GM12875 (cell line): Measurements from ENCODE around the gene UBE2G1.

Experiments used
- H3K4me3 ChIP-seq: one replicate; pipeline ENCODE4 v1.5.1; 2011; ENCODE audit warnings: low read depth, low read length, control low read depth
- CTCF ChIP-seq: IDR thresholded peaks from 2 replicates; pipeline ENCODE4 v1.5.1; 2011; ENCODE audit warnings: low read depth, mild to moderate bottlenecking, control low read depth, inconsistent platforms, low read length, moderate library complexity, borderline replicate concordance; ENCODE audit not compliant: insufficient read depth

The UBE2G1 gene

GRCh38 chr17:4301066-4301465 lies 65.4 kb downstream of the UBE2G1 start:
- H3K4me3 ChIP-seq: no peak overlapping the region
- no peak for TF ChIP-seq CTCF

GRCh38 chr17:4297351-4297750 lies 69.1 kb downstream of the UBE2G1 start:
- no peak overlapping the region for H3K4me3 ChIP-seq
- TF ChIP-seq CTCF: no peak

- no peak overlapping the region for H3K4me3 ChIP-seq
- TF ChIP-seq CTCF: no peak
Measured at GRCh38 chr17:4295686-4296085, 70.8 kb downstream of the UBE2G1 start.

GRCh38 chr17:4293572-4293971 lies 72.9 kb downstream of the UBE2G1 start:
- no peak overlapping the region for H3K4me3 ChIP-seq
- no peak for TF ChIP-seq CTCF

GRCh38 chr17:4287710-4288109 lies 78.8 kb downstream of the UBE2G1 start:
- H3K4me3 ChIP-seq: no peak overlapping the region
- TF ChIP-seq CTCF: no peak

GRCh38 chr17:4276514-4276913 lies 90.0 kb downstream of the UBE2G1 start:
- H3K4me3 ChIP-seq: no peak overlapping the region
- no peak for TF ChIP-seq CTCF

GRCh38 chr17:4272972-4273368 lies 93.5 kb downstream of the UBE2G1 start:
- no peak overlapping the region for H3K4me3 ChIP-seq
- no peak for TF ChIP-seq CTCF
